HEK293 (cell line): ENCODE results near the gene CD151.

Experiments
- CTCF ChIA-PET: fragments of 350-600 bp; formaldehyde crosslinking; extraction: SDS; loops from one replicate; lab custom pipeline; 2021; ENCODE audit warnings: antibody characterized with exemption; lab: Yijun Ruan, JAX
- POLR2A ChIA-PET: fragments of 300-600 bp; formaldehyde crosslinking; extraction: SDS; loops from one replicate; lab custom pipeline; 2020; ENCODE audit warnings: antibody characterized with exemption, inconsistent platforms; lab: Yijun Ruan, JAX
- H3K27ac ChIP-seq: fragments of 200-500 bp; sonication (Bioruptor generic); 2 replicates; pipeline ENCODE4 v1.5.1; 2014; ENCODE audit warnings: low read depth, low read length, control low read depth, inconsistent platforms; ENCODE audit errors: extremely low read depth
- H3K36me3 ChIP-seq, 2 experiments: fragments of 200-500 bp in 1 of 2; sonication (Bioruptor generic) in 1 of 2; 1 replicate in 1 of 2; 2 replicates in 1 of 2; pipeline ENCODE4 v1.5.1; 2014 to 2017; ENCODE audit warnings: inconsistent platforms in 2 of 2, low read length in 2 of 2; ENCODE audit not compliant: control insufficient read depth in 2 of 2, insufficient read depth in 1 of 2
- H3K4me1 ChIP-seq: fragments of 200-500 bp; sonication (Bioruptor generic); 2 replicates; pipeline ENCODE4 v1.5.1; 2014; ENCODE audit warnings: mild to moderate bottlenecking, low read length, inconsistent platforms; ENCODE audit not compliant: control insufficient read depth, insufficient read depth
- H3K4me3 ChIP-seq: 2 replicates; pipeline ENCODE4 v1.5.1; 2011; ENCODE audit warnings: low read depth, mild to moderate bottlenecking, control low read depth, low read length, moderate library complexity
- H3K9me3 ChIP-seq: fragments of 200-500 bp; sonication (Bioruptor generic); 2 replicates; pipeline ENCODE4 v1.5.1; 2014; ENCODE audit warnings: low read depth, low read length, inconsistent platforms; ENCODE audit not compliant: control insufficient read depth, insufficient read depth
- BCL11A ChIP-seq: fragments of 450-650 bp; formaldehyde crosslinking; IDR thresholded peaks from 2 replicates; pipeline ENCODE4 v1.5.1; 2016; ENCODE audit warnings: low read depth, missing biosample characterization, missing genetic modification characterization
- BCL11B ChIP-seq: fragments of 450-650 bp; formaldehyde crosslinking; IDR thresholded peaks from 2 replicates; pipeline ENCODE4 v1.5.1; 2016; ENCODE audit warnings: low read depth, missing biosample characterization, missing genetic modification characterization
- KLF1 ChIP-seq: fragments of 450-650 bp; formaldehyde crosslinking; IDR thresholded peaks from 2 replicates; pipeline ENCODE4 v1.5.1; 2016; ENCODE audit warnings: missing biosample characterization, missing genetic modification characterization
- KLF8 ChIP-seq: fragments of 450-650 bp; formaldehyde crosslinking; IDR thresholded peaks from 2 replicates; pipeline ENCODE4 v1.5.1; 2016; ENCODE audit warnings: missing biosample characterization, missing genetic modification characterization
- PRDM1 ChIP-seq: fragments of 450-650 bp; formaldehyde crosslinking; IDR thresholded peaks from 2 replicates; pipeline ENCODE4; 2016; ENCODE audit warnings: missing biosample characterization, missing genetic modification characterization
- PRDM2 ChIP-seq: fragments of 450-650 bp; formaldehyde crosslinking; IDR thresholded peaks from 2 replicates; pipeline ENCODE4 v1.5.1; 2016; ENCODE audit warnings: missing biosample characterization, missing genetic modification characterization, borderline replicate concordance
- PRDM4 ChIP-seq: fragments of 450-650 bp; formaldehyde crosslinking; IDR thresholded peaks from 2 replicates; pipeline ENCODE4 v1.5.1; 2017; ENCODE audit warnings: missing biosample characterization, missing genetic modification characterization
- WT1 ChIP-seq: fragments of 450-650 bp; formaldehyde crosslinking; IDR thresholded peaks from 2 replicates; pipeline ENCODE4 v1.5.1; 2016; ENCODE audit warnings: missing biosample characterization, missing genetic modification characterization
- ZNF132 ChIP-seq: fragments of 450-650 bp; formaldehyde crosslinking; IDR thresholded peaks from 2 replicates; pipeline ENCODE4 v1.5.1; 2017; ENCODE audit warnings: missing biosample characterization, missing genetic modification characterization, borderline replicate concordance
- ZNF138 ChIP-seq: fragments of 450-650 bp; formaldehyde crosslinking; IDR thresholded peaks from 2 replicates; pipeline ENCODE4 v1.5.1; 2016; ENCODE audit warnings: missing biosample characterization, missing genetic modification characterization, borderline replicate concordance
- ZNF175 ChIP-seq: fragments of 450-650 bp; formaldehyde crosslinking; IDR thresholded peaks from 2 replicates; pipeline ENCODE4 v1.5.1; 2016; ENCODE audit warnings: missing biosample characterization, missing genetic modification characterization
- ZNF214 ChIP-seq: fragments of 450-650 bp; formaldehyde crosslinking; IDR thresholded peaks from 2 replicates; pipeline ENCODE4 v1.5.1; 2017; ENCODE audit warnings: missing biosample characterization, mild to moderate bottlenecking, missing genetic modification characterization, borderline replicate concordance
- ZNF266 ChIP-seq: fragments of 450-650 bp; formaldehyde crosslinking; IDR thresholded peaks from 2 replicates; pipeline ENCODE4 v1.5.1; 2016; ENCODE audit warnings: missing biosample characterization, missing genetic modification characterization, low read depth
- ZNF274 ChIP-seq, 2 experiments: fragments of 200-500 bp in 1 of 2; fragments of 450-650 bp in 1 of 2; sonication (Bioruptor generic) in 1 of 2; formaldehyde crosslinking in 1 of 2; IDR thresholded peaks; 2 replicates each; pipeline versions ENCODE4 v1.5.1 to v1.6.1; 2014 to 2016; ENCODE audit warnings: borderline replicate concordance in 1 of 2, inconsistent platforms in 1 of 2, low read length in 1 of 2, missing biosample characterization in 1 of 2, missing genetic modification characterization in 1 of 2
- ZNF37A ChIP-seq: fragments of 450-650 bp; IDR thresholded peaks from 2 replicates; pipeline ENCODE4 v1.5.1; 2018; ENCODE audit warnings: missing biosample characterization, missing genetic modification characterization
- ZNF404 ChIP-seq: fragments of 450-650 bp; formaldehyde crosslinking; IDR thresholded peaks from 2 replicates; pipeline ENCODE4 v1.5.1; 2017; ENCODE audit warnings: missing biosample characterization, missing genetic modification characterization
- ZNF600 ChIP-seq: fragments of 450-650 bp; formaldehyde crosslinking; IDR thresholded peaks from 2 replicates; pipeline ENCODE4 v1.5.1; 2016; ENCODE audit warnings: missing biosample characterization, missing genetic modification characterization
- ZNF639 ChIP-seq: fragments of 450-650 bp; formaldehyde crosslinking; IDR thresholded peaks from 2 replicates; pipeline ENCODE4 v1.5.1; 2016; ENCODE audit warnings: missing biosample characterization, missing genetic modification characterization
- ZNF658 ChIP-seq: fragments of 450-650 bp; formaldehyde crosslinking; IDR thresholded peaks from 2 replicates; pipeline ENCODE4; 2016; ENCODE audit warnings: missing biosample characterization, missing genetic modification characterization
- ZNF670 ChIP-seq: fragments of 450-650 bp; formaldehyde crosslinking; IDR thresholded peaks from 2 replicates; pipeline ENCODE4 v1.5.1; 2016; ENCODE audit warnings: missing biosample characterization, missing genetic modification characterization, low read depth
- ZNF704 ChIP-seq: fragments of 450-650 bp; formaldehyde crosslinking; IDR thresholded peaks from 2 replicates; pipeline ENCODE4 v1.5.1; 2016; ENCODE audit warnings: missing biosample characterization, missing genetic modification characterization
- ZNF776 ChIP-seq: fragments of 450-650 bp; formaldehyde crosslinking; IDR thresholded peaks from 2 replicates; pipeline ENCODE4 v1.5.0; 2017; ENCODE audit warnings: missing biosample characterization, missing genetic modification characterization, borderline replicate concordance

CD151 gene

GRCh38 chr11:843818-844692 is 11.3 kb downstream of the CD151 start (continued):
- TF ChIP-seq PRDM2 (tag by site-specific recombination) = no peak
- TF ChIP-seq ZNF404 (tag by site-specific recombination) = no peak
- no peak for TF ChIP-seq ZNF704 (tag by site-specific recombination)
- TF ChIP-seq ZNF37A = no peak
- TF ChIP-seq WT1 = peak; percentile 53; the same call in 1 of the 2 replicates
- TF ChIP-seq ZNF132 (tag by site-specific recombination) = no peak
- no peak for TF ChIP-seq ZNF266
- no peak for TF ChIP-seq PRDM4
- no peak for TF ChIP-seq ZNF175 (tag by site-specific recombination)
- peak; percentile 9; the same call in 1 of the 2 replicates for TF ChIP-seq KLF8 (tag by site-specific recombination)
- no peak for TF ChIP-seq PRDM1
- TF ChIP-seq ZNF639 (tag by site-specific recombination) = no peak

- ChIA-PET POLR2A (interaction anchor here (0.5 to 6.9 kb wide), 11 partner anchors 14 to 244 kb away, joined by 3 to 70 read pairs (median 3); partner anchors contain the start of genes CD151, CEND1, CRACR2B and PNPLA2), CTCF (interaction anchor here (0.6 to 2.3 kb wide), 5 partner anchors 24 to 1305 kb away, joined by 3 to 9 read pairs (median 3); no protein-coding TSS in a partner anchor)
- Histone ChIP-seq H3K4me1 (0 out of 2 replicates have a peak, but pooled peaks cover 6% of the 10 kb centered on the region), H3K4me3 (peak overlapping the region; percentile 2; the same call in 1 of the 2 replicates), H3K36me3 (peaks cover 0 to 13% of the 10 kb centered on the region in 2 experiments; a peak in 1 of 3 replicates), H3K27ac (no peak overlapping the region), H3K9me3 (no peaks in the 10 kb centered on the region)
- 0 out of 2 replicates have a peak, but pooled peaks have one; percentile 15 for TF ChIP-seq ZNF600
- TF ChIP-seq KLF1 (tag by site-specific recombination) = peak; percentile 89
- 0 out of 2 replicates have a peak, but pooled peaks have one; percentile 4 for TF ChIP-seq BCL11A
- TF ChIP-seq ZNF138 (tag by site-specific recombination) = no peak
- 0 out of 2 replicates have a peak, but pooled peaks have one; percentile 16 for TF ChIP-seq BCL11B (tag by site-specific recombination)
- TF ChIP-seq ZNF776 = no peak
- no peak for TF ChIP-seq ZNF670 (tag by site-specific recombination)
- TF ChIP-seq ZNF658 (tag by site-specific recombination) = no peak
- no peak for TF ChIP-seq ZNF214 (tag by site-specific recombination)
- TF ChIP-seq ZNF274 (IDR thresholded peaks at IDR 0.05; ENCODE audit: low read length) = no peak
- no peak for TF ChIP-seq ZNF274 (tag by site-specific recombination; IDR thresholded peaks at IDR 0.05; ENCODE audit: borderline replicate concordance)
Observed at GRCh38 chr11:844693-845644, 12.2 kb downstream of the CD151 start.
